Neural progenitor cell (in vitro differentiated cells): ENCODE results near the gene P3H4. TPM values are rescaled to one million over a fixed set of nuclear protein-coding genes. Genes with fewer than 3 reads are reported as not detected.

Experiments used
- DNase-seq: peaks from one replicate; pipeline ENCODE4 v3.0.0-alpha.2; 2016; ENCODE audit warnings: low spot score
- H2AFZ ChIP-seq: fragments of 200-600 bp; sonication (generic); replicated peaks from 2 replicates; pipeline ENCODE4 v1.6.1; 2016; ENCODE audit warnings: antibody characterized with exemption
- H3F3A ChIP-seq: fragments of 200-600 bp; sonication (generic); 2 replicates; pipeline ENCODE4 v1.6.1; 2016; ENCODE audit warnings: antibody characterized with exemption, low read depth
- H3K27ac ChIP-seq: fragments of 200-600 bp; sonication (generic); 2 replicates; pipeline ENCODE4 v1.5.1; 2016; ENCODE audit warnings: mild to moderate bottlenecking
- H3K27me3 ChIP-seq: fragments of 200-600 bp; sonication (generic); 2 replicates; pipeline ENCODE4 v1.6.1; 2016; ENCODE audit warnings: mild to moderate bottlenecking, moderate library complexity
- H3K36me3 ChIP-seq: fragments of 200-600 bp; sonication (generic); 2 replicates; pipeline ENCODE4 v1.5.1; 2016
- H3K4me1 ChIP-seq: fragments of 200-600 bp; sonication (generic); 2 replicates; pipeline ENCODE4 v1.6.1; 2016; ENCODE audit warnings: mixed run types
- H3K4me2 ChIP-seq: fragments of 200-600 bp; sonication (generic); 2 replicates; pipeline ENCODE4 v1.6.1; 2016
- H3K4me3 ChIP-seq: fragments of 200-600 bp; sonication (generic); 2 replicates; pipeline ENCODE4 v1.5.1; 2016
- H3K79me2 ChIP-seq: fragments of 200-600 bp; sonication (generic); 2 replicates; pipeline ENCODE4 v1.6.1; 2016; ENCODE audit warnings: low read depth
- H3K9ac ChIP-seq: fragments of 200-600 bp; sonication (generic); 2 replicates; pipeline ENCODE4 v1.6.1; 2016
- H3K9me3 ChIP-seq: fragments of 200-600 bp; sonication (generic); 2 replicates; pipeline ENCODE4 v1.5.1; 2016; ENCODE audit warnings: low read depth
- H4K20me1 ChIP-seq: fragments of 200-600 bp; sonication (generic); 2 replicates; pipeline ENCODE4 v1.6.1; 2016; ENCODE audit warnings: low read depth
- H3K27ac Mint-ChIP-seq: 3 replicates; pipeline ENCODE4 v1.8.0; 2021; ENCODE audit warnings: mixed read lengths
- H3K27me3 Mint-ChIP-seq: 2 replicates; pipeline ENCODE4 v1.8.0; 2022; ENCODE audit warnings: low read depth, mild to moderate bottlenecking, inconsistent platforms, moderate library complexity, mixed read lengths; ENCODE audit not compliant: insufficient read depth
- H3K36me3 Mint-ChIP-seq: 3 replicates; pipeline ENCODE4 v1.8.0; 2021; ENCODE audit warnings: mixed read lengths
- H3K4me1 Mint-ChIP-seq: 3 replicates; pipeline ENCODE4 v1.8.0; 2021; ENCODE audit warnings: mixed read lengths
- H3K4me3 Mint-ChIP-seq: 3 replicates; pipeline ENCODE4 v1.8.0; 2021; ENCODE audit warnings: mild to moderate bottlenecking, moderate library complexity, mixed read lengths
- H3K9me3 Mint-ChIP-seq: 3 replicates; pipeline ENCODE4 v1.8.0; 2020; ENCODE audit warnings: mixed read lengths
- CTCF ChIP-seq: fragments of 200-600 bp; sonication (generic); IDR thresholded peaks from 2 replicates; pipeline ENCODE4 v1.5.1; 2017; ENCODE audit warnings: antibody characterized with exemption, mild to moderate bottlenecking
- EZH2 ChIP-seq: fragments of 200-600 bp; sonication (generic); IDR thresholded peaks from 2 replicates; pipeline ENCODE4 v1.6.1; 2017; ENCODE audit warnings: antibody characterized with exemption, mild to moderate bottlenecking, moderate library complexity
- EZH2phosphoT487 ChIP-seq: fragments of 200-600 bp; sonication (generic); IDR thresholded peaks from 2 replicates; pipeline ENCODE4 v1.6.1; 2017; ENCODE audit warnings: antibody characterized with exemption
- total RNA-seq: library from RNA; depleted of rRNA; stranded (reverse); fragments of >200 nt; gene quantifications from 2 replicates; pipeline ENCODE4 v1.2.3, GENCODE V29; 2015; ENCODE audit warnings: low replicate concordance

P3H4 gene
- total RNA-seq, 1 donor from 2014 or later, result 18.7 TPM

DNA sequence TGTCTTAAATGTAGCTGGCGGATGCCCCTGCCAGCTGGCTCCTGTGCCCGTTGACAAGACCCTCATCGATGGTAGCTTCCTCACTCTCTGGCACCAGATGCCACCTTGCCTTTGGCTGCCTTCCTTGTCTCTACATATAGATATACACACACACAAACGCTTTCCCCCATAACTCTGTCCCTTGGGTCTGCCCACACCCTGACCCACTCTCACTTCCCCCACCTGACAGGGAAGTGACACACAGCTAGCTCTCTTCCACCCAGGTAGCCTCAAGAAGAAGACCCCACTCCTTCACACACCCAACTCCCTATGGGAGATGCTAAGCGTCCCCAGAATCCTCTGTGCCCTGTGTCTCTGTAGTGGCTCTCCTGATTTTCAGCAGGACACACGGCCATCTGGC is 50.9 kb downstream of the P3H4 start:
- Histone ChIP-seq H2AFZ (no peak overlapping the region), H3F3A (no peaks in the 10 kb centered on the region), H3K36me3 (peaks cover 4% of the 10 kb centered on the region), H3K79me2 (no peaks in the 10 kb centered on the region), H3K9me3 (no peaks in the 10 kb centered on the region), H3K4me1 (no peaks in the 10 kb centered on the region), H3K4me3 (no peak overlapping the region), H3K4me2 (no peak overlapping the region), H3K27ac (no peak overlapping the region), H3K9ac (no peak overlapping the region), H3K27me3 (no peaks in the 10 kb centered on the region), H4K20me1 (no peaks in the 10 kb centered on the region)
- no peaks in the 10 kb centered on the region for H3K9me3 Mint-ChIP-seq
- H3K27me3 Mint-ChIP-seq, result peaks cover 8% of the 10 kb centered on the region
- DNase-seq, result no peak
- H3K4me1 Mint-ChIP-seq, result no peaks in the 10 kb centered on the region
- no peak overlapping the region for H3K4me3 Mint-ChIP-seq
- peaks cover 42% of the 10 kb centered on the region for H3K36me3 Mint-ChIP-seq
- TF ChIP-seq CTCF (no peak), EZH2 (no peak), EZH2phosphoT487 (no peak)
- H3K27ac Mint-ChIP-seq, result no peak overlapping the region

GRCh38 chr17:41758601-41759000 is 53.1 kb downstream of the P3H4 start:
- H3K27ac ChIP-seq, result no peak overlapping the region
- H3K4me1 Mint-ChIP-seq, result no peaks in the 10 kb centered on the region
- H3K27me3 Mint-ChIP-seq, result peaks cover 5% of the 10 kb centered on the region
- H3K4me3 Mint-ChIP-seq, result no peak overlapping the region
- no peak overlapping the region for H3K9ac ChIP-seq
- DNase-seq, result no peak
- no peak overlapping the region for H3K27ac Mint-ChIP-seq
- H2AFZ ChIP-seq, result no peak overlapping the region
- H3K4me2 ChIP-seq, result no peak overlapping the region
- H3F3A ChIP-seq, result no peaks in the 10 kb centered on the region
- no peaks in the 10 kb centered on the region for H3K9me3 ChIP-seq
- no peaks in the 10 kb centered on the region for H4K20me1 ChIP-seq
- H3K36me3 Mint-ChIP-seq, result peaks cover 38% of the 10 kb centered on the region
- H3K79me2 ChIP-seq, result no peaks in the 10 kb centered on the region
- H3K4me3 ChIP-seq, result no peak overlapping the region
- H3K27me3 ChIP-seq, result no peaks in the 10 kb centered on the region
- H3K4me1 ChIP-seq, result no peaks in the 10 kb centered on the region
- no peaks in the 10 kb centered on the region for H3K9me3 Mint-ChIP-seq
- H3K36me3 ChIP-seq, result no peaks in the 10 kb centered on the region
- TF ChIP-seq EZH2phosphoT487, result no peak
- TF ChIP-seq CTCF, result no peak

DNA sequence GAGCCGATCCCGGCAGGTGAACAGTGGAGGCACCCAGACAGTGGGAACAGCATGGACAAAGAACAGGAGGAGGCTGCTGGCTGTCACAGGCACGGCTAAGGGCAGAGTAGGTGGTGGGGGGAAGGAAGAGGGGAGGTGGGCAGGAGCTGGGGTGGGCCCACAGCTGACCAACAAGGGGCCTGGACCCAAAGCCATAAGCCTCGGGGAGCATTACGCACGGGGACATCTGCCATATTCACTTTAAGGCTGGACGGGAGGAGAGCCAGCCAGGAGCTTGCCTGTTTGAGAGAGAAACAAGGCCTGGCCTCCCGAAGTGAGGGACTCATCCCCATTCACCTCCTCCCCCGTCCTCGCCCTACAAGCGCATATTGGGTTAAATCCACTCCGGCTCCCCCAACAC is 57.7 kb downstream of the P3H4 start:
- H3K27ac ChIP-seq, result no peak overlapping the region
- Mint-ChIP-seq H3K4me3 (no peak overlapping the region), H3K4me1 (no peaks in the 10 kb centered on the region), H3K27ac (no peak overlapping the region), H3K9me3 (no peaks in the 10 kb centered on the region), H3K36me3 (peaks cover 14% of the 10 kb centered on the region), H3K27me3 (peaks cover 4% of the 10 kb centered on the region)
- no peaks in the 10 kb centered on the region for H4K20me1 ChIP-seq
- no peak for DNase-seq
- H3K9ac ChIP-seq, result no peak overlapping the region
- no peaks in the 10 kb centered on the region for H3K36me3 ChIP-seq
- H3K27me3 ChIP-seq, result no peaks in the 10 kb centered on the region
- H3K4me2 ChIP-seq, result no peak overlapping the region
- no peaks in the 10 kb centered on the region for H3K79me2 ChIP-seq
- no peak overlapping the region for H2AFZ ChIP-seq
- TF ChIP-seq EZH2 (no peak), CTCF (no peak), EZH2phosphoT487 (no peak)
- H3K4me1 ChIP-seq, result no peaks in the 10 kb centered on the region
- no peak overlapping the region for H3K4me3 ChIP-seq
- H3K9me3 ChIP-seq, result no peaks in the 10 kb centered on the region
- peaks cover 9% of the 10 kb centered on the region for H3F3A ChIP-seq

Other genes starting within 250 kb of the P3H4 start
- gene KRT9, start 239.9 kb downstream of the P3H4 start, total RNA-seq, result not detected in 2 replicates
- not detected in 2 replicates for gene KRT14, start 225.1 kb downstream of the P3H4 start, total RNA-seq
- not detected in 2 replicates for gene KRT16, start 199.2 kb downstream of the P3H4 start, total RNA-seq
- not detected in 2 replicates for gene KRT17, start 187.4 kb downstream of the P3H4 start, total RNA-seq
- 60.7 and 91.4 TPM in 2 replicates for gene EIF1, start 123.1 kb downstream of the P3H4 start, total RNA-seq
- gene GAST, start 99.6 kb downstream of the P3H4 start, total RNA-seq, result not detected in 2 replicates
- gene HAP1, start 77.3 kb downstream of the P3H4 start, total RNA-seq, result 0.45 and 1.7 TPM in 2 replicates
- gene JUP, start 25.2 kb downstream of the P3H4 start, total RNA-seq, result 28.5 and 91.8 TPM in 2 replicates
- gene FKBP10, start 1.1 kb upstream of the P3H4 start, total RNA-seq, result 108 and 231 TPM in 2 replicates
- gene NT5C3B, start 24.3 kb upstream of the P3H4 start, total RNA-seq, result 99.5 and 106 TPM in 2 replicates
- gene KLHL10, start 25.9 kb upstream of the P3H4 start, total RNA-seq, result 0.65 TPM in 1 of 2 replicates, not detected in the other
- 28.5 and 33.3 TPM in 2 replicates for gene KLHL11, start 53.5 kb upstream of the P3H4 start, total RNA-seq
- gene ACLY, start 107.0 kb upstream of the P3H4 start, total RNA-seq, result 221 and 273 TPM in 2 replicates
- 4.1 and 4.6 TPM in 2 replicates for gene ODAD4, start 118.7 kb upstream of the P3H4 start, total RNA-seq
- gene CNP, start 154.8 kb upstream of the P3H4 start, total RNA-seq, result 38.6 and 70.3 TPM in 2 replicates
- gene DNAJC7, start 205.5 kb upstream of the P3H4 start, total RNA-seq, result 80.7 and 92.5 TPM in 2 replicates
- 23.7 and 50.1 TPM in 2 replicates for gene NKIRAS2, start 208.1 kb upstream of the P3H4 start, total RNA-seq
- 2.2 and 5.5 TPM in 2 replicates for gene C17orf113, start 238.7 kb upstream of the P3H4 start, total RNA-seq